Mesenchymal stem cell (in vitro differentiated cells and primary cell): ENCODE results near the gene ATF7.
A peak's percentile ranks its signal among the peaks of the same experiment; 100 is the strongest.
"Not testable (repeated sequence)": the region's sequence is repeated elsewhere in the genome, so short reads cannot be mapped to it uniquely, and the experiment has no call there.

Source experiments
- DNase-seq: peaks from one replicate; pipeline ENCODE4 v3.0.0-alpha.2; 2013
- H2AFZ ChIP-seq: one replicate; pipeline ENCODE4 v1.6.1; 2013; ENCODE audit warnings: low read depth, mild to moderate bottlenecking, control low read depth, inconsistent platforms, low read length, moderate library complexity
- H2AK5ac ChIP-seq: 2 replicates; pipeline ENCODE4 v1.6.1; 2013; ENCODE audit warnings: low read length, moderate library complexity, mild to moderate bottlenecking, inconsistent platforms; ENCODE audit not compliant: severe bottlenecking
- H2BK120ac ChIP-seq: one replicate; pipeline ENCODE4 v1.6.1; 2013; ENCODE audit warnings: low read depth, mild to moderate bottlenecking, inconsistent platforms, low read length, moderate library complexity
- H2BK12ac ChIP-seq, 2 experiments: one replicate each; pipeline ENCODE4 v1.6.1; 2013; ENCODE audit warnings: inconsistent platforms in 2 of 2, low read length in 2 of 2, mild to moderate bottlenecking in 2 of 2, moderate library complexity in 2 of 2, control low read depth in 1 of 2
- H2BK15ac ChIP-seq: one replicate; pipeline ENCODE4 v1.6.1; 2013; ENCODE audit warnings: mild to moderate bottlenecking, low read depth, inconsistent platforms; ENCODE audit not compliant: poor library complexity, severe bottlenecking
- H2BK5ac ChIP-seq: 2 replicates; pipeline ENCODE4 v1.6.1; 2013; ENCODE audit warnings: low read depth, mild to moderate bottlenecking, low read length, control low read depth, inconsistent platforms; ENCODE audit not compliant: poor library complexity, severe bottlenecking
- H3K14ac ChIP-seq, 2 experiments: one replicate each; pipeline ENCODE4 v1.6.1; 2013; ENCODE audit warnings: inconsistent platforms in 2 of 2, low read length in 2 of 2, control low read depth in 1 of 2, mild to moderate bottlenecking in 1 of 2, moderate library complexity in 1 of 2
- H3K18ac ChIP-seq, 2 experiments: one replicate each; pipeline ENCODE4 v1.6.1; 2013; ENCODE audit warnings: inconsistent platforms in 2 of 2, low read length in 2 of 2, control low read depth in 1 of 2, low read depth in 1 of 2, mild to moderate bottlenecking in 1 of 2
- H3K23ac ChIP-seq, 2 experiments: one replicate each; pipeline ENCODE4 v1.6.1; 2013; ENCODE audit warnings: inconsistent platforms in 2 of 2, low read length in 2 of 2, mild to moderate bottlenecking in 2 of 2, moderate library complexity in 2 of 2, control low read depth in 1 of 2
- H3K27ac ChIP-seq: 2 replicates; pipeline ENCODE4 v1.5.1; 2013; ENCODE audit warnings: mild to moderate bottlenecking, moderate library complexity, low read length, control low read depth, inconsistent platforms; ENCODE audit not compliant: poor library complexity, severe bottlenecking
- H3K27me3 ChIP-seq, 2 experiments: 2 replicates each; pipeline versions ENCODE4 v1.6.1 to v1.7.0; 2013; ENCODE audit warnings: low read length in 2 of 2, mild to moderate bottlenecking in 2 of 2, moderate library complexity in 2 of 2, control low read depth in 1 of 2, inconsistent platforms in 1 of 2; ENCODE audit not compliant: control insufficient read depth in 1 of 2, insufficient read depth in 1 of 2
- H3K36me3 ChIP-seq, 2 experiments: 2 replicates each; pipeline versions ENCODE4 v1.6.1 to v1.7.0; 2013; ENCODE audit warnings: low read length in 2 of 2, control low read depth in 1 of 2, inconsistent platforms in 1 of 2, low read depth in 1 of 2, mild to moderate bottlenecking in 1 of 2; ENCODE audit not compliant: insufficient read depth in 2 of 2, control insufficient read depth in 1 of 2
- H3K4ac ChIP-seq, 2 experiments: one replicate each; pipeline ENCODE4 v1.6.1; 2013; ENCODE audit warnings: inconsistent platforms in 2 of 2, low read length in 2 of 2, mild to moderate bottlenecking in 2 of 2, moderate library complexity in 2 of 2, control low read depth in 1 of 2, low read depth in 1 of 2
- H3K4me1 ChIP-seq: 2 replicates; pipeline ENCODE4 v1.6.1; 2013; ENCODE audit warnings: low read depth, low read length, control low read depth; ENCODE audit not compliant: control insufficient read depth, insufficient read depth
- H3K4me2 ChIP-seq: 2 replicates; pipeline ENCODE4 v1.6.1; 2013; ENCODE audit warnings: low read length, mild to moderate bottlenecking, inconsistent platforms; ENCODE audit not compliant: poor library complexity, severe bottlenecking
- H3K4me3 ChIP-seq, 2 experiments: 2 replicates each; pipeline versions ENCODE4 v1.5.1 to v1.7.0; 2013; ENCODE audit warnings: low read length in 2 of 2, mild to moderate bottlenecking in 2 of 2, control low read depth in 1 of 2, low read depth in 1 of 2; ENCODE audit not compliant: insufficient read depth in 1 of 2
- H3K79me1 ChIP-seq: replicated peaks from 2 replicates; pipeline ENCODE4 v1.6.1; 2013; ENCODE audit warnings: mild to moderate bottlenecking, control low read depth, low read length, inconsistent platforms; ENCODE audit not compliant: poor library complexity, severe bottlenecking
- H3K9ac ChIP-seq: 2 replicates; pipeline ENCODE4 v1.7.0; 2013; ENCODE audit warnings: mild to moderate bottlenecking, low read length, moderate library complexity
- H3K9me3 ChIP-seq: 2 replicates; pipeline ENCODE4 v1.7.0; 2013; ENCODE audit warnings: mild to moderate bottlenecking, low read length; ENCODE audit not compliant: control insufficient read depth
- H4K8ac ChIP-seq: one replicate; pipeline ENCODE4 v1.6.1; 2013; ENCODE audit warnings: inconsistent platforms, mild to moderate bottlenecking, low read length, moderate library complexity
- H4K91ac ChIP-seq: one replicate; pipeline ENCODE4 v1.6.1; 2013; ENCODE audit warnings: mild to moderate bottlenecking, low read length, inconsistent platforms
- WGBS: methylation state at CpG from one replicate; pipeline ENCODE4 v1.1.7; 2013; ENCODE audit warnings: mixed read lengths; 5-methylcytosine and 5-hydroxymethylcytosine counted together

Gene ATF7

DNA sequence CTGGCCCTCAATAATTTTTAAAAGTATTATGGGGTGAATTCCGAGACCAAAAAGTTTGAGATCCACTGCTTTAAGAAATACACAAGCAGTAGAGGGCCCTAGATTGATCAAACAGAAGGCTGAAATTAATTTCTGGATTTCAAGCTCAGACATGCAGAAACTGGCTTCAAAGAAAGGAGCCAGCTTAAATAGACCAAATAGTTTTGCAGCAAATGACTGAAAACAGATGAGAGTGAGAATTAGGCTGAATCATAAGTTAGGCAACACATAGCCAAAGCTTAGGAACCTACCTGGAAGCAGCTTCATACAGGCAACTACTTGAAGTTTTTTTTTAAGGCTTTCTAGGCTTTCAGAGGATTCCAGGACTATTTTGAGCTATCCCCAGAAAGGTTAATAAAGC is 12.4 kb downstream of the ATF7 start:
- H2BK15ac ChIP-seq = no peak overlapping the region
- H3K9ac ChIP-seq = peak overlapping the region; percentile 55
- H3K14ac ChIP-seq = no peak overlapping the region
- no peak overlapping the region for H4K8ac ChIP-seq
- H3K36me3 ChIP-seq = peaks cover 6 to 16% of the 10 kb centered on the region in 2 experiments
- no peak overlapping the region for H3K4me3 ChIP-seq
- no peak overlapping the region for H3K23ac ChIP-seq
- H3K27ac ChIP-seq = no peak overlapping the region
- WGBS = 100% methylated on average over 1 of the region's 1 CpG
- H4K91ac ChIP-seq = no peak overlapping the region
- no peak overlapping the region for H3K4me2 ChIP-seq
- H2BK5ac ChIP-seq = no peak overlapping the region
- no peak overlapping the region for H2BK120ac ChIP-seq
- no peaks in the 10 kb centered on the region for H3K27me3 ChIP-seq
- no peak overlapping the region for H2AFZ ChIP-seq
- no peaks in the 10 kb centered on the region for H3K9me3 ChIP-seq
- no peak overlapping the region for H2BK12ac ChIP-seq
- no peak overlapping the region for H3K18ac ChIP-seq
- H2AK5ac ChIP-seq = no peak overlapping the region
- H3K4ac ChIP-seq = no peak overlapping the region
- H3K79me1 ChIP-seq = peaks cover 11% of the 10 kb centered on the region
- no peak for DNase-seq
- H3K4me1 ChIP-seq = peaks cover 3% of the 10 kb centered on the region

- H3K4me1 ChIP-seq = peaks cover 3% of the 10 kb centered on the region
- H3K9ac ChIP-seq = peak overlapping the region; percentile 55
- H2AFZ ChIP-seq = no peak overlapping the region
- no peak overlapping the region for H2BK12ac ChIP-seq
- no peak overlapping the region for H2BK15ac ChIP-seq
- H4K91ac ChIP-seq = no peak overlapping the region
- no peak overlapping the region for H2BK5ac ChIP-seq
- H2AK5ac ChIP-seq = no peak overlapping the region
- no peak overlapping the region for H3K23ac ChIP-seq
- no peak overlapping the region for H3K18ac ChIP-seq
- H3K27me3 ChIP-seq = no peaks in the 10 kb centered on the region
- 92% methylated on average over 2 of the region's 2 CpGs for WGBS
- peaks cover 6 to 22% of the 10 kb centered on the region in 2 experiments for H3K36me3 ChIP-seq
- no peak overlapping the region for H2BK120ac ChIP-seq
- H3K9me3 ChIP-seq = no peaks in the 10 kb centered on the region
- H3K27ac ChIP-seq = no peak overlapping the region
- H3K4me2 ChIP-seq = no peak overlapping the region
- DNase-seq = no peak
- no peak overlapping the region for H3K14ac ChIP-seq
- H3K4me3 ChIP-seq = no peak overlapping the region
- peaks cover 11% of the 10 kb centered on the region for H3K79me1 ChIP-seq
- no peak overlapping the region for H4K8ac ChIP-seq
- H3K4ac ChIP-seq = no peak overlapping the region
Observed at GRCh38 chr12:53612978-53613377, 13.2 kb downstream of the ATF7 start.

DNA sequence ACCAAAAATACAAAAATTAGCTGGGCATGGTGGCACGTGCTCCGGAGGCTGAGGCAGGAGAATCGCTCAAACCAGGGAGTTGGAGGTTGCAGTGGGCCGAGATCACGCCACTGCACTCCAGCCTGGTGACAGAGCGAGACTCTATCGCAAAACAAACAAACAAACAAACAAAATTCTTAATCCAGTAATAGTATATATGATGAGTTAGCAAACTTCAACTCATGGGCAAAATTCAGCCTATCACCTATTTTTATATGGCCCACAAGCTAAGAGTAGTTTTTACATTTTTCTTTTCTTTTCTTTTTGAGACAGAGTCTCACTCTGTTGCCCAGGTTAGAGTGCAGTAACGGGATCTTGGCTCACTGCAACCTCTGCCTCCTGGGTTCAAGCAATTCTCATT is 14.9 kb downstream of the ATF7 start:
- no peaks in the 10 kb centered on the region for H3K27me3 ChIP-seq
- H2BK120ac ChIP-seq = no peak overlapping the region
- no peak overlapping the region for H2BK12ac ChIP-seq
- no peaks in the 10 kb centered on the region for H3K9me3 ChIP-seq
- no peak overlapping the region for H2AFZ ChIP-seq
- H3K14ac ChIP-seq = no peak overlapping the region
- no peak for DNase-seq
- H3K36me3 ChIP-seq = peaks cover 6 to 22% of the 10 kb centered on the region in 2 experiments
- no peak overlapping the region for H4K8ac ChIP-seq
- H3K23ac ChIP-seq = no peak overlapping the region
- H3K79me1 ChIP-seq = peaks cover 11% of the 10 kb centered on the region
- H3K4ac ChIP-seq = no peak overlapping the region
- H3K27ac ChIP-seq = no peak overlapping the region
- no peak overlapping the region for H3K18ac ChIP-seq
- H3K4me2 ChIP-seq = no peak overlapping the region
- H2AK5ac ChIP-seq = no peak overlapping the region
- 100% methylated on average over 5 of the region's 8 CpGs for WGBS
- no peak overlapping the region for H4K91ac ChIP-seq
- H3K4me3 ChIP-seq = no peak overlapping the region
- no peak overlapping the region for H2BK15ac ChIP-seq
- H2BK5ac ChIP-seq = no peak overlapping the region
- no peak overlapping the region for H3K9ac ChIP-seq
- H3K4me1 ChIP-seq = peaks cover 1% of the 10 kb centered on the region

DNA sequence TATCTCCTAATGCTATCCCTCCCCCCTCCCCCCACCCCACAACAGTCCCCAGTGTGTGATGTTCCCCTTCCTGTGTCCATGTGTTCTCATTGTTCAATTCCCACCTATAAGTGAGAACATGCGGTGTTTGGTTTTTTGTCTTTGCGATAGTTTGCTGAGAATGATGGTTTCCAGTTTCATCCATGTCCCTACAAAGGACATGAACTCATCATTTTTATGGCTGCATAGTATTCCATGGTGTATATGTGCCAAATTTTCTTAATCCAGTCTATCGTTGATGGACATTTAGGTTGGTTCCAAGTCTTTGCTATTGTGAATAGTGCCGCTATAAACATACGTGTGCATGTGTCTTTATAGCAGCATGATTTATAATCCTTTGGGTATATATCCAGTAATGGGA is 19.5 kb downstream of the ATF7 start:
- DNase-seq, H3K36me3 ChIP-seq, H4K91ac ChIP-seq, H3K9me3 ChIP-seq, H2BK12ac ChIP-seq, H3K27me3 ChIP-seq, H3K4me2 ChIP-seq, H3K23ac ChIP-seq, H3K4me3 ChIP-seq, H3K18ac ChIP-seq, H3K27ac ChIP-seq, H2BK5ac ChIP-seq, H3K4ac ChIP-seq, H2BK120ac ChIP-seq, H2AFZ ChIP-seq, H4K8ac ChIP-seq, H3K9ac ChIP-seq, H3K14ac ChIP-seq, H2BK15ac ChIP-seq, H2AK5ac ChIP-seq, H3K4me1 ChIP-seq, H3K79me1 ChIP-seq: not testable (repeated sequence)
- no CpG with 5 or more reads among the region's 5 CpGs for WGBS
